Neural progenitor cell (in vitro differentiated cells): ENCODE results near the gene GALNT13.

Source experiments
- EZH2 ChIP-seq: fragments of 200-600 bp; sonication (generic); IDR thresholded peaks from 2 replicates; pipeline ENCODE4 v1.6.1; 2017; ENCODE audit warnings: antibody characterized with exemption, mild to moderate bottlenecking, moderate library complexity
- TF ChIP-seq, protein P1 (sequence below): fragments of 200-600 bp; sonication (generic); IDR thresholded peaks from 2 replicates; pipeline ENCODE4 v1.5.1; 2017; ENCODE audit warnings: antibody characterized with exemption, mild to moderate bottlenecking

DNA sequence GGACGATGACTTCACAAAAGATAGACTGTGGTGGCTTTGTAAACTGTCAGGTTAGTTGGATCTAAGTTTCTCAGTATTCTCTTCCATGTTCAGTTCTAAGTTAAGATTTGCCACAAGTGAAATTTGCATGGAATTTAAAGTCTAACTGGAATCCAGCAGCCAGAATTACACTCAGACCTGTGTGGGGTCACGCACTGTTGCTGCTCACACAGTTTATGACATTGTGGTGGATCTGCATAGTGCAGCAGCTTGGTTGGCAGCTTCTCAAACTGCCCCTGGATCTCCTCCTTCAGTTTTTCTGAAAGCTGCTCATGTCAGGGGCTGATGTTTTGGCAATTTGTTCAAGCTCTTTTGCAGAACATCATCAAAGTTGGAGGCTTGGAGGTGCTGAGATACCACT is 598.7 kb downstream of the GALNT13 start:
- TF ChIP-seq, protein P1, sequence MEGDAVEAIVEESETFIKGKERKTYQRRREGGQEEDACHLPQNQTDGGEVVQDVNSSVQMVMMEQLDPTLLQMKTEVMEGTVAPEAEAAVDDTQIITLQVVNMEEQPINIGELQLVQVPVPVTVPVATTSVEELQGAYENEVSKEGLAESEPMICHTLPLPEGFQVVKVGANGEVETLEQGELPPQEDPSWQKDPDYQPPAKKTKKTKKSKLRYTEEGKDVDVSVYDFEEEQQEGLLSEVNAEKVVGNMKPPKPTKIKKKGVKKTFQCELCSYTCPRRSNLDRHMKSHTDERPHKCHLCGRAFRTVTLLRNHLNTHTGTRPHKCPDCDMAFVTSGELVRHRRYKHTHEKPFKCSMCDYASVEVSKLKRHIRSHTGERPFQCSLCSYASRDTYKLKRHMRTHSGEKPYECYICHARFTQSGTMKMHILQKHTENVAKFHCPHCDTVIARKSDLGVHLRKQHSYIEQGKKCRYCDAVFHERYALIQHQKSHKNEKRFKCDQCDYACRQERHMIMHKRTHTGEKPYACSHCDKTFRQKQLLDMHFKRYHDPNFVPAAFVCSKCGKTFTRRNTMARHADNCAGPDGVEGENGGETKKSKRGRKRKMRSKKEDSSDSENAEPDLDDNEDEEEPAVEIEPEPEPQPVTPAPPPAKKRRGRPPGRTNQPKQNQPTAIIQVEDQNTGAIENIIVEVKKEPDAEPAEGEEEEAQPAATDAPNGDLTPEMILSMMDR, result no peak
- no peak for TF ChIP-seq EZH2
